ENCODE data around the gene RANBP3. TPM values are rescaled to one million over a fixed set of nuclear protein-coding genes. Genes with fewer than 3 reads are reported as not detected.
"Not testable (repeated sequence)": the region's sequence is repeated elsewhere in the genome, so short reads cannot be mapped to it uniquely, and the experiment has no call there.

Gene RANBP3
- polyA plus RNA-seq, 1 donor: 45.6 TPM

DNA sequence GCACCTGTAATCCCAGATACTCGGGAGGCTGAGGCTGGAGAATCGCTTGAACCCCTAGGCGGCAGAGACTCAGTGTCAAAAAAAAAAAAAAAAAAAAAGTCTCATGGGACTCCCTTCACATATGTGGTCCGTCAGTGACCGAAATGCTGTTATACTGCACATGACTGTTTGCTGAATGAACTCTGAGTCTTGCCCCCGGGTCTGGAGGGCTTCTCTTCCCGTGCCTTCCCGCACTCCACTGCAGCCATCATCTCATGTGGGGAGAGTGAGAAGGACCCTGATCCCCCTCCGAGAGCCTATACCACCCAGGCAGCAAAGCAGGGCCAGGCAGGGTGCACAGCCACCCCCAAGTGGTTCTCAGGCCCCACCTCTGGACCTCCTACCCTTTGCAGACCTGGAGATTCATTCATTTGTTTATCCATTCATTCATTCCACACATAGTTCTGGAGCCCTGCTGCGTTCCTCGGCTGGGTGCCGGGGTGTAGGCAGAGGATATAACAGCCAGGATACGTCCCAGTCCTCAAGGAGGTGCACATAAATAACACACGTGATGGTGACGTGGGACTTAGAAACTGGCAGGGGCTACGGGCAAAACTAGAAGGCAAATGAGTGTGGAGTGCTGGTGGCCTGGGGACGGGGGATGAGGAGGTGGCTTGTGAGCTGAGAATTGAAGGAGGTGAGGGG, 88.5 kb downstream of the RANBP3 start:
- DNase-seq (ENCODE audit: low read depth): no peak

DNA sequence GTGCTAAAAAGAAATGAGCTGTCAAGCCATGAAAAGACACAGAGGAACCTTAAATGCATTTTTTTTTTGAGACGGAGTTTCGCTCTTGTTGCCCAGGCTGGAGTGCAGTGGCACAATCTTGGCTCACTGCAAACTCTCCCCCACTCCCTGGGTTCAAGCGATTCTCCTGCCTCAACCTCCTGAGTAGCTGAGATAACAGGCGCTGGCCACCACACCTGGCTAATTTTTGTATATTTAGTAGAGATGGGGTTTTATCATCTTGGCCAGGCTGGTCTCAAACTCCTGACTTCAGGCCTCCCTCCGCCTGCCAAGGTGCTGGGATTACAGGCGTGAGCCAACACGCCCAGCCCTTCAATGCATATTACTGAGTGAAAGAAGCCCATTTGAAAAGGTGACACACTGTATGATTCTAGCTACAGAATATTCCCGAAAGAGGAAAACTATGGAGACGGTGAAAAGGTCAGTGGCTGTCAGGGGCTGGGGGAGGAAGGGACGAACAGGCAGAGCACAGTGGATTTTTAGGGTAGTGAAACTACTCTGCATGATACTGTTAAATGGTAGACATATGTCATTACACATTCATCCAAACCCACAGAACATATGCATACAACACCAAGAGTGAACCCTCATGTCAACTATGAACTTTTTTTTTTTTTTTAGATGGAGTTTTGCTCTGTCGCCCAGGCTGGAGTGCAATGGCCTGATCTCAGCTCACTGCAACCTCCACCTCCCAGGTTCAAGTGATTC, 93.7 kb downstream of the RANBP3 start:
- not testable (repeated sequence) for DNase-seq (ENCODE audit: low read depth)

DNA sequence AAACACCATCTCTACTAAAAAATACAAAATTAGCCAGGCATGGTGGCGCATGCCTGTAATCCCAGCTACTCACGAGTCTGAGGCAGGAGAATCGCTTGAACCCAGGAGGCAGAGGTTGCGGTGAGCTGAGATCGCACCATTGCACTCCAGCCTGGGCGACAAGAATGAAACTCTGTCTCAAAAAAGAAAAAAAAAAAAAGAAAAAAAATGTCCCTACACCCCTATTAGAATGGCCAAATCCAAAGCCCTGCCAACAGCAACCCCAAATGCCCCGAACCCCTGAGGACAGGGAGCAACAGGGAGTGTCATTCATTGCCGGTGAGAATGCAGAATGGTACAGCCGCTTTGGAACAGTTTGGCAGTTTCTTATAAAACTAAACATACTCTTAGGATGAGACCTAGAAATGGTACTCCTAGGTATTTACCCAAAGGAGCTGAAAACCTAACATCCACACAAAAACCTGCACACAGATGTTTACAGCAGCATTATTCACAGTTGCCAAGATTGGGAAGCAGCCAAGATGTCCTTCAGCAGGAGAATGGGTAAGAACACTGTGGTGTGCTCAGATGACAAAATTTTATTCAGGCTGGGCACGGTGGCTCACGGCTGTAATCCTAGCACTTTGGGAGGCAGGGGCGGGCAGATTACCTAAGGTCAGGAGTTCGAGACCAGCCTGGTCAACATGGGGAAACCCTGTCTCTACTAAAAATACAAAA, 94.6 kb downstream of the RANBP3 start:
- not testable (repeated sequence) for DNase-seq (ENCODE audit: low read depth)

DNA sequence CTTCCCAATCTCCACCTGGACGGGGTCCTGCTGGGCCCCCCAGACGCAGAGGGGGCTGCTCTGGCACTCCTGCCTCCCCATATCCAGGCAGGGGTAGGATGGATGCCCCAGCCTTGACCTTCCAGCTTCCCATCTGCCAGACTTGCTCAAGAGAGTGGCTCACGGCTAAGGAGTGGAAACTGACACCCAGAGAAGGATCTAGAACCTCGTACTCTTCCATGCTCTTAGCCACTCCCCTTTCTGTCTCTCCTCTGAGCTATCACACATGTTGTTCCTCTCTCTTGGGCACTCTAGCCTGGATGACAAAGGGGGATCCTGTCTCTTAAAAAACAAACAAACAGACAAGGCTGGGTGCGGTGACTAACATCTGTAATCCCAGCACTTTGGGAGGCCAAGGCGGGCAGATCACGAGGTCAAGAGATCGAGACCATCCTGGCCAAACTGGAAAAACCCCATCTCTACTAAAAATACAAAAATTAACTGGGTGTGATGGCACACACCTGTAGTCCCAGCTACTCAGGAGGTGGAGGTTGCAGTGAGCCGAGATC, 95.4 kb downstream of the RANBP3 start:
- no peak for DNase-seq (ENCODE audit: low read depth)

DNA sequence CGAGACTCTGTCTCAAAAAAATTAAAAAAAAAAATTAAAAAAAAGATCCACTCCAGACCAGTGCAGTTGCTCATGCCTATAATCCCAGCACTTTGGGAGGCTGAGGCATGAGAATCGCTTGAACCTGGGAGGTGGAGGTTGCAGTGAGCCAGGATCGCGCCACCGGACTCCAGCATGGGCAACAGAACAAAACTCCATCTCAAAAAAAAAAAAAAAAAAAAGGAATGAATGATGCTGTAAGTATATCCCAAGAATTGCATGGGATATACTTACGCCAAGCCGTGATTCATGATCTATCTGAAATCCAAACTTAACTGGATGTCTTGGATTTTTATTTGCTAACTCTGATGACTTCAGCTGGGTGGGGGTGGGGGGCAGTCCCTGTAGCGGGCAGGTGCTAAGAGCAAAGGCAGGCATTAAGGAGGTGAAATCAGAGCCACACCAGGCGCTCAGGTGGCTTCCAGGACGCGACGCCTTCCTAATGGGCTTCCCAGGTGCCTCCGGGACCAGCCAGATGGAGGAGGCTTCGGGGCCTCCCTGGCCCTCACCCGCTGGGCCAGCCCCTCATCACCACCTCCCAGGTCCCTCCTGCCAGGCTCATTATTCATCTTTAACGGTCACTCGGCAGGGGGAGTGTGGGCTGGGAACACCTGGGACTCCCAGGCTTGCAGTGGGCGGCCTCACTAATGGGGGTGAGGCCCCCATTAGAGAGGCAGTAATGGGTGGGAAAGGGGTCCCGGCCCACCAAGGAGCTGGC, 96.2 kb downstream of the RANBP3 start:
- DNase-seq (ENCODE audit: low read depth): no peak

DNA sequence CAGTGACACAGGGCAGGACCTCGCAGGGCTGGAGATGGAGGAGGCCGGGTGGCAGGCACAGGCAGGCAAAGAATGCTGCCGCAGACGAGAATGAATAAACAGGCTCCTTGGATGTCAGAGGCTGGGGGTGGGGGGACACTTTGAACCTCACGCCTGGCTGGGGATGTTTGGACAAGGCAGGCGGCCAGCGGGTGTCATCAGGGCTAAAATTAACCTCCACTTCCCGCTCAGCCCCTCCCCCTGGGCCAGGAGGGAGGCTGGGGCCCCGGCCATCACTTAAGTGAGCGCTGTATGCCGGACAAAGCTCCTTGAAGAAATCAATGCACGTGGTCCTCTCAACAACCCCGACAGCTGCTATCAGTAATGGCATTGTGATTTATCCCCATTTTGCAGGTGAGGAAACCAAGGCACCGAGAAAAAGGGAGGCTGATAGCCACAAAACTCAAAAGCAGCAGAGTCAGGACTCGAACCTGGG, 97.3 kb downstream of the RANBP3 start:
- no peak for DNase-seq (ENCODE audit: low read depth)

DNA sequence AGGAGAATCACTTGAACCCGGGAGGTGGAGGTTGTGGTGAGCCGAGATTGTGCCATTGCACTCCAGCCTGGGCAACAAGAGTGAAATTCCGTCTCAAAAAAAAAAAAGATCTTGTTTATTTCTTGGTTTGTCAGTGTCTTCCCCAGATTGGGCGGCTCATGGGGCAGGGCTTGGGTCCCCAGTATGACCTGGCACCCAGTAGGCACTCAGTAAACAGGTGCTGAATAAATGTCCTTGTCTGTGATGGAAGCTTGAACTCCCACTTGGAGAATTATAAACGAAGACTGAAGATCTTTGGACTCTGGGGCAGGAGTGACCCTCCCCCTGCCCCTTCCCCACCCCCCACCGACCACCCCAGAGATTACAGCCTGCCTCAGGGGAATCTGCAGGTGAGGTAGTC, 97.7 kb downstream of the RANBP3 start:
- no peak for DNase-seq (ENCODE audit: low read depth)

DNA sequence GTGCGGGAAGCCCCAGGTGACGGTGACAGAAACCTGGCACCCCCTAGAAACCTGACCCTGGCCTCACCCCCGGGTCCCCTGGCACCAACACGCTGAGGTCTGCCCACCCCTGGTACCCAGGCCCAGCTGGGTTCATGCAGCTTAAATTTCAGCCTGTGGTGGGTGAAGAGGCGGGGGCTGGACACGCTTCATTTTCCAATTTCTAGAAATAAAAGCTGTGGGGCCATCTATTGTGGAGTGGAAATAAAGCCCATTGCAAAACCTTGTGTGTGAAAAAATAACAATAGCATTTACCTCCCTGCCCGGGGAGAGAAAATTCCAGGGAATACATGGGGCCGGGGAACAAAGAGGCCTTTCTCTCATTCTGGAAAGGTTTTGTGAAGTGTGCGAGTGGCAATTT, 100.1 kb downstream of the RANBP3 start:
- DNase-seq (ENCODE audit: low read depth): no peak

DNA sequence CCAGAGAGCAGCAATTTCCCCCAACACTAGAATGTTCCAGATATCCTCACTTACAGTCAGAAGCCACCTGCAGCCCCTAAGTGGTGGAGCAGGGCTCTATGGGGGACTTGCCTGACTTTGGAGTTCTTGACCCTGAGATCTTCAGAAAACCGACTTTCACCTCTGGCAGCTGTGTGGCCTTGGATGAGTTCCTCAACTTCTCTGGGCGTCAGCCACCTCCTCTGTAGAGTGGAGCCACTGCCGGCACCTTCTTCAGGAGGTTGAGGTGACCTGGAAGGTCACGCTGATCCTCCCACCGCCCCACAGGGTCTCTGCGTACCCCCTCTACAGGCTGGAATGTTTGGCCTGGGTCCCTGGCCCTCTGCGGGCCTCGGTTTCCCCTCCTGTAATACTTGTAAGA, 100.5 kb downstream of the RANBP3 start:
- no peak for DNase-seq (ENCODE audit: low read depth)

DNA sequence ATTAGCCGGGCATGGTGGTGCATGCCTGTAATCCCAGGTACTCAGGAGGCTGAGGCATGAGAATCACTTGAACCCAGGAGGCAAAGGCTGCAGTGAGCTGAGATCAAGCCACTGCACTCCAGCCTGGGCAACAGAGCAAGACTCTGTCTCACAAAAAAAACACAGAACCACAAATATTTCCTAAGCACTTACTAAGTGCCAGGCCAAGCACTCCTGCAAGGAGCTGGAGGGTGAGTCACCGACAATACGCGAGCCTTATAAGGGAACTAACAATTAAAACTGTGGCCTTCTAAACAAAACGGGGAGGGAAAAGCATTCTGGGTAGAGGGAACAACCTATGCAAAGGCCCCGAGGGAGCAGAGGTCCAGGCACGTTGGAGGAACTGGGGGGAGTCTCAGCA, 103.4 kb downstream of the RANBP3 start:
- DNase-seq (ENCODE audit: low read depth): not testable (repeated sequence)

DNA sequence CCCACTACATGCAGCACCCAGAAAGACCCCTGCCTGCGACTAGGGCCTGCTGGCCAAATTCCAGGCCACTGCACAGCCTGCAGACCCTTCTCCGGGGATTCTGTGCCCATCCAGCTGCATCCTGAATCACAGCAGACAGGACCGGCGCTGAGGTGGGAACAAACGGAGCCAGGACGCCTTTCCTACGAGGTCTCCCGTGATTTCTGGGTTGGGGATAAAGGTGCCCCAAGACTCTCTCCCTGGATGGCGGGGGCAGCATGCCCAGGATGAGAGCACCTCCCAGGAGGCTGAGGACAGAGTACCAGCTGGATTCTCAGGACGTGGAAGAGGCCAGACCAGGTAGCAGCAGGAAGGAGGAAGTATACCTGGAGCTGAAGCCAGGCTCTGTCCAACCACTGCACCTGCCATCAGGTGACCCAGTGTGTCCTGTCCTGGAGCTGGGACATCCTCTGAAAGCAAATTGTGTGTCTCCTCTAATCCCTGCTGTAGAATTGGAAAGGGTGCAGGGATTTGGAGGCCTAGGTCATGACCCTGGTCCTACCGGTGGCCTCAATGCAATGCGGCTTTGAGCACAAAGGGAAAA, 104.2 kb downstream of the RANBP3 start:
- DNase-seq (ENCODE audit: low read depth): no peak

DNA sequence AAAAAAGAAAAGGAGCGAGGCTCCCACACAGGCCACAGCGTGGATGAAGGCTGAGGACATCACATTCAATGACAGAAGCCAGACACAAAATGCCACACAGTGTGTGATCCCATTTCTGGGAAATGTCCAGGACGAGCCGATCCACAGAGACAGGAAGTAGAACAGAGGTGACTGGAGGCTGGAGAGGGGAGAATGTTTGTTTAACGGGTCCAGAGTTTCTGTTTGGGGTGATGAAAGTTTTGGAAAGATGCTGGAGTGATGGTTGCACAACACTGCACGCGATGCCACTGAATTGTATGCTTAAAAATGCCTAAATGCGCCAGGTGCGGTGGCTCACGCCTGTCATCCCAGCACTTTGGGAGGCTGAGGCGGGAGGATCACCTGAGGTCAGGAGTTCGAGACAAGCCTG, 107.0 kb downstream of the RANBP3 start:
- DNase-seq (ENCODE audit: low read depth): no peak

DNA sequence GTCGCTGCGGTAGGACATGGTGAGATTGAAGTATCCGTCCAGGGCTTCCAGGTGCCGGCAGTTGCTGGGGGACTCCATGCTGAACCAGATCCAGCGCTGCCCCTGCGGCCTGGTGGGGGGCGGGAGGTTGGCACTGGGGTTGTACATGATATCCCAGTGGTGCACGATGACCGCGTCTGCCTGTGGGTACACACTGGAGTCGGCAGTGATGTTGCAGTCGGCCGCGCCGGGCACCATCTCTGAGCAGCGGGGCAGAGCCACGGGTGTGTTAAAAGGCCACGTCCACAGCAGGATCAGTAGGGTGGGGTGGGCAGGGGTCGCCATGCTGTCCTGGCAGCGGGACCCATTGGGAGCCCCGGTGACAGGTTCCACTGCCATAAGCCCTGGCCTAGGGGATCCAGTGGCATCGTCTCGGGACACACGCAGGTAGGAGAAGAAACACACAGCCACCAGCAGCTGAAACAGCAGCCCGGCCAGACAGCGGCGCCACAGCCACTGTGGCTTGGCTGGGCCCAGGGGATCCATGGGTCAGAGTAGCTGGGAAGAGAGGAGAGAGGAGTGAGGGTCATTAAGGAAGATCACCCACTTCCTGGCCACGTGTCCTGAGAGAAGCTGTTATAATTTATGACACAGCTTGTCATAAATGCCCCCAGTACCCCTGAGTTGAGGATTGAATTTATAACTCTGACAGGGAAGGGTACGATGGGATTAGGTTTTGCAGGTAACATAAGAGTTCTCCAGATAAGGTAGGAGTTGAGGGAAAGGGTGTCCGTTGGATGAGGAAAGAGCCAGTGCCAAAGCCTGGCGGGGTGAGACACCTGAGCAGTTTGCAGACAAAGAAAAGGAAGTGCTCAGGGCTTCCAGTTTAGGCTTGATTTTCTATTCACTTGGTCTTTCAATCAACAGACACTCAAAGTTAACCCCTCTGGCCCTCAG, 110.5 kb downstream of the RANBP3 start:
- DNase-seq (ENCODE audit: low read depth): no peak

Other genes starting within 250 kb of the RANBP3 start
- gene PRR22, start 193.4 kb downstream of the RANBP3 start, polyA plus RNA-seq (ENCODE audit: insufficient read length): 2.2 TPM
- gene DUS3L, start 187.0 kb downstream of the RANBP3 start, polyA plus RNA-seq (ENCODE audit: insufficient read length): 24.5 TPM
- gene NRTN, start 173.1 kb downstream of the RANBP3 start, polyA plus RNA-seq (ENCODE audit: insufficient read length): 0.37 TPM
- gene FUT6, start 138.4 kb downstream of the RANBP3 start, polyA plus RNA-seq (ENCODE audit: insufficient read length): not detected
- 0.25 TPM for gene FUT3, start 126.7 kb downstream of the RANBP3 start, polyA plus RNA-seq (ENCODE audit: insufficient read length)
- gene FUT5, start 107.6 kb downstream of the RANBP3 start, polyA plus RNA-seq (ENCODE audit: insufficient read length): not detected
- 191 TPM for gene NDUFA11, start 74.3 kb downstream of the RANBP3 start, polyA plus RNA-seq (ENCODE audit: insufficient read length)
- 4.3 TPM for gene VMAC, start 73.3 kb downstream of the RANBP3 start, polyA plus RNA-seq (ENCODE audit: insufficient read length)
- gene CAPS, start 63.9 kb downstream of the RANBP3 start, polyA plus RNA-seq (ENCODE audit: insufficient read length): 6.3 TPM
- 7.3 TPM for gene RFX2, start 132.4 kb upstream of the RANBP3 start, polyA plus RNA-seq (ENCODE audit: insufficient read length)
- 0.59 TPM for gene ACSBG2, start 157.5 kb upstream of the RANBP3 start, polyA plus RNA-seq (ENCODE audit: insufficient read length)